K562 (cell line): ENCODE measurements around the gene NXPH4. TPM values are rescaled to one million over a fixed set of nuclear protein-coding genes. Genes with fewer than 3 reads are reported as not detected.

Experiments
- BRD4 ChIP-seq: fragments of 200-600 bp; sonication (generic); IDR thresholded peaks from 2 replicates; pipeline ENCODE4 v1.6.1; 2017; ENCODE audit warnings: inconsistent platforms
- CBFA2T3 ChIP-seq: fragments of 450-650 bp; IDR thresholded peaks from 2 replicates; pipeline ENCODE4 v1.6.1; 2017
- CHCHD3 ChIP-seq: fragments of 250-450 bp; sonication (Bioruptor Pico); IDR thresholded peaks from 2 replicates; pipeline ENCODE4 v2.1.2; 2022; ENCODE audit warnings: mild to moderate bottlenecking
- KHSRP ChIP-seq: fragments of 450-650 bp; IDR thresholded peaks from 2 replicates; pipeline ENCODE4 v1.6.1; 2017
- MEF2A ChIP-seq: IDR thresholded peaks from 2 replicates; pipeline ENCODE4 v1.6.1; 2011; ENCODE audit warnings: low read depth, mild to moderate bottlenecking, low read length, moderate library complexity; ENCODE audit not compliant: control insufficient read depth
- NBN ChIP-seq: fragments of 450-650 bp; IDR thresholded peaks from 2 replicates; pipeline ENCODE4 v1.6.1; 2016; ENCODE audit warnings: low read depth, mild to moderate bottlenecking
- NFYB ChIP-seq: IDR thresholded peaks from 2 replicates; pipeline ENCODE4 v1.6.1; 2011; ENCODE audit warnings: mild to moderate bottlenecking, moderate library complexity; ENCODE audit not compliant: insufficient read length; ENCODE audit errors: extremely low read depth
- SMAD2 ChIP-seq: fragments of 150-350 bp; IDR thresholded peaks from 2 replicates; pipeline ENCODE4 v1.6.1; 2014; ENCODE audit warnings: low read depth, mild to moderate bottlenecking, low read length
- ZFPM2 ChIP-seq: fragments of 250-450 bp; sonication (Bioruptor Pico); IDR thresholded peaks from 2 replicates; pipeline ENCODE4 v1.5.1; 2022; ENCODE audit warnings: mild to moderate bottlenecking
- ZNF785 ChIP-seq: fragments of 250-450 bp; sonication (Bioruptor Pico); IDR thresholded peaks from 2 replicates; pipeline ENCODE4 v1.4.0; 2020; ENCODE audit warnings: mild to moderate bottlenecking
- polyA plus RNA-seq, 8 experiments: library from polyadenylated mRNA; depleted of rRNA in 4 of 8; stranded (reverse) in 5 of 8; unstranded in 3 of 8; fragments of >200 nt; fragmentation: Nextera tagmentation in 2 of 8; fragmentation: Illumina TruSeq in 1 of 8; extraction: Ambion mirVana in 2 of 8; extraction: Trizol in 1 of 8; gene quantifications; 2 replicates each; pipeline versions ENCODE4 v1.2.1 to v1.2.3, GENCODE V29; 2011 to 2014; ENCODE audit warnings: inconsistent platforms in 1 of 8, missing spikeins in 1 of 8
- total RNA-seq, 7 experiments: library from RNA; depleted of rRNA in 6 of 7; stranded (reverse); fragments of >200 nt in 6 of 7; fragmentation: Illumina TruSeq in 2 of 7; extraction: Trizol in 2 of 7; gene quantifications; 2 replicates each; pipeline versions ENCODE4 v1.2.1 to v1.2.3, GENCODE V29; 2011 to 2021; ENCODE audit warnings: low replicate concordance in 1 of 7
- TF ChIP-seq, protein P1 (sequence below): sonication (generic); formaldehyde crosslinking; IDR thresholded peaks from 2 replicates; pipeline ENCODE4 v1.8.1; 2023; ENCODE audit warnings: mild to moderate bottlenecking, missing genetic modification reagents
- TF ChIP-seq, protein P2 (sequence below): IDR thresholded peaks from 3 replicates; pipeline ENCODE4 v1.6.1; 2011; ENCODE audit warnings: borderline replicate concordance, mild to moderate bottlenecking; ENCODE audit not compliant: insufficient read length, insufficient read depth
- TF ChIP-seq, protein P3 (sequence below): fragments of 450-650 bp; conservative IDR thresholded peaks from 2 replicates; pipeline ENCODE4 v1.6.1; 2016; ENCODE audit warnings: missing genetic modification characterization, low read depth, mild to moderate bottlenecking, missing compliant biosample characterization, moderate library complexity
- TF ChIP-seq, protein P4 (sequence below): conservative IDR thresholded peaks from 2 replicates; pipeline ENCODE4 v1.6.1; 2011; ENCODE audit warnings: low read depth, mild to moderate bottlenecking, low read length; ENCODE audit not compliant: control insufficient read depth
- TF ChIP-seq, protein P5 (sequence below), 2 experiments: fragments of 450-650 bp in 1 of 2; sonication (generic) in 1 of 2; formaldehyde crosslinking in 1 of 2; IDR thresholded peaks in 1 of 2; conservative IDR thresholded peaks in 1 of 2; 2 replicates each; pipeline versions ENCODE4 v1.6.1 to v1.8.1; 2016 to 2023; ENCODE audit warnings: mild to moderate bottlenecking in 2 of 2, moderate library complexity in 2 of 2, inconsistent platforms in 1 of 2, missing genetic modification reagents in 1 of 2
- TF ChIP-seq, protein P6 (sequence below): fragments of 450-650 bp; IDR thresholded peaks from 2 replicates; pipeline ENCODE4 v1.7.0; 2016; ENCODE audit warnings: borderline replicate concordance
- TF ChIP-seq, protein P7 (sequence below): sonication (generic); formaldehyde crosslinking; IDR thresholded peaks from 2 replicates; pipeline ENCODE4 v1.8.1; 2023; ENCODE audit warnings: mild to moderate bottlenecking, missing genetic modification reagents

Gene NXPH4
- total and polyA plus RNA-seq, 9 of the 15 experiments (the other 6 are each of a cell fraction or from before 2014, with no cell fraction given) = 0.49 to 2.7 (median 1.1) TPM; not detected in 4

DNA sequence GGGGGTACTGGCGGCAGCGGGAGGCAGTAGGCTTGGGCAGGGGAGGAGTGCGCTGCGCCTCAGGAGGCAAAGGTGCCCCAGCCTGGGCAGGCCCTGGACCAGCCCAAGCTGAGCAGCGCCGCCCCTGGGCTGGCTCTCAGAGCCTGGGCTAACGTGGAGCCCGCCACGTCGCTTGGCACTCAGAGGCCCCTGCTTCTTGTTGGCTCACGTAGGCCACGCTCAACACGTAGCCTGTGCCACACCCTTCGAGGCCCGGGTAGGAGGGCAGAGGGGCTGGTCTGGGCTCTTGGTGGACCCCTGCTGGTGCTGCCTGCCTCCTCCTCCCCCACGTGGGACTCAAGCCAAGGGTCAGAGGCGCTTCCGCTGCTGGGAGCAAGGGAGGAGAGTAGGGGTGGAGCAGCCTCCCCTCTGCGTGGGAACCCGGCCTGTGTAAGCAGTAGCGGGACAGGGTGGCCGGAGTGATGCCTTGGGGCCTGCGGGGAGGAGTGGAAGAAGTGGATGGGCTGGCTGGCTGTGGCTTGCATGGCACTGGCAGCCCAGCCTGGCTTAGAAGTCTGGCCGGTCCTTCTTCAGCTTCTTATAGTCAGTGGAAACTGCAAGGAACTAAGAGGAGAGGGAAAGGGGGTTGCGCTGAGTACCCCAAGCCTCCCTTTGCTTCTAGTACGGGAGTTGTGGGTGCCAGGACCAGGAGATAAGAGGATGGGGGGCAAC, 18.6 kb downstream of the NXPH4 start (continued):
- TF ChIP-seq, protein P1, sequence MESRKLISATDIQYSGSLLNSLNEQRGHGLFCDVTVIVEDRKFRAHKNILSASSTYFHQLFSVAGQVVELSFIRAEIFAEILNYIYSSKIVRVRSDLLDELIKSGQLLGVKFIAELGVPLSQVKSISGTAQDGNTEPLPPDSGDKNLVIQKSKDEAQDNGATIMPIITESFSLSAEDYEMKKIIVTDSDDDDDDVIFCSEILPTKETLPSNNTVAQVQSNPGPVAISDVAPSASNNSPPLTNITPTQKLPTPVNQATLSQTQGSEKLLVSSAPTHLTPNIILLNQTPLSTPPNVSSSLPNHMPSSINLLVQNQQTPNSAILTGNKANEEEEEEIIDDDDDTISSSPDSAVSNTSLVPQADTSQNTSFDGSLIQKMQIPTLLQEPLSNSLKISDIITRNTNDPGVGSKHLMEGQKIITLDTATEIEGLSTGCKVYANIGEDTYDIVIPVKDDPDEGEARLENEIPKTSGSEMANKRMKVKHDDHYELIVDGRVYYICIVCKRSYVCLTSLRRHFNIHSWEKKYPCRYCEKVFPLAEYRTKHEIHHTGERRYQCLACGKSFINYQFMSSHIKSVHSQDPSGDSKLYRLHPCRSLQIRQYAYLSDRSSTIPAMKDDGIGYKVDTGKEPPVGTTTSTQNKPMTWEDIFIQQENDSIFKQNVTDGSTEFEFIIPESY = peak; percentile 47; the same call in 1 of the 2 replicates
- TF ChIP-seq, protein P2, sequence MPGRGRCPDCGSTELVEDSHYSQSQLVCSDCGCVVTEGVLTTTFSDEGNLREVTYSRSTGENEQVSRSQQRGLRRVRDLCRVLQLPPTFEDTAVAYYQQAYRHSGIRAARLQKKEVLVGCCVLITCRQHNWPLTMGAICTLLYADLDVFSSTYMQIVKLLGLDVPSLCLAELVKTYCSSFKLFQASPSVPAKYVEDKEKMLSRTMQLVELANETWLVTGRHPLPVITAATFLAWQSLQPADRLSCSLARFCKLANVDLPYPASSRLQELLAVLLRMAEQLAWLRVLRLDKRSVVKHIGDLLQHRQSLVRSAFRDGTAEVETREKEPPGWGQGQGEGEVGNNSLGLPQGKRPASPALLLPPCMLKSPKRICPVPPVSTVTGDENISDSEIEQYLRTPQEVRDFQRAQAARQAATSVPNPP = no peak
- no peak for TF ChIP-seq CHCHD3 (CRISPR knock-in tag)
- no peak for TF ChIP-seq KHSRP
- TF ChIP-seq, protein P3, sequence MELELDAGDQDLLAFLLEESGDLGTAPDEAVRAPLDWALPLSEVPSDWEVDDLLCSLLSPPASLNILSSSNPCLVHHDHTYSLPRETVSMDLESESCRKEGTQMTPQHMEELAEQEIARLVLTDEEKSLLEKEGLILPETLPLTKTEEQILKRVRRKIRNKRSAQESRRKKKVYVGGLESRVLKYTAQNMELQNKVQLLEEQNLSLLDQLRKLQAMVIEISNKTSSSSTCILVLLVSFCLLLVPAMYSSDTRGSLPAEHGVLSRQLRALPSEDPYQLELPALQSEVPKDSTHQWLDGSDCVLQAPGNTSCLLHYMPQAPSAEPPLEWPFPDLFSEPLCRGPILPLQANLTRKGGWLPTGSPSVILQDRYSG (tag) = no peak
- TF ChIP-seq, protein P4, sequence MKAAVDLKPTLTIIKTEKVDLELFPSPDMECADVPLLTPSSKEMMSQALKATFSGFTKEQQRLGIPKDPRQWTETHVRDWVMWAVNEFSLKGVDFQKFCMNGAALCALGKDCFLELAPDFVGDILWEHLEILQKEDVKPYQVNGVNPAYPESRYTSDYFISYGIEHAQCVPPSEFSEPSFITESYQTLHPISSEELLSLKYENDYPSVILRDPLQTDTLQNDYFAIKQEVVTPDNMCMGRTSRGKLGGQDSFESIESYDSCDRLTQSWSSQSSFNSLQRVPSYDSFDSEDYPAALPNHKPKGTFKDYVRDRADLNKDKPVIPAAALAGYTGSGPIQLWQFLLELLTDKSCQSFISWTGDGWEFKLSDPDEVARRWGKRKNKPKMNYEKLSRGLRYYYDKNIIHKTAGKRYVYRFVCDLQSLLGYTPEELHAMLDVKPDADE = peak; percentile 30; the same call in 1 of the 2 replicates
- TF ChIP-seq, protein P5, sequence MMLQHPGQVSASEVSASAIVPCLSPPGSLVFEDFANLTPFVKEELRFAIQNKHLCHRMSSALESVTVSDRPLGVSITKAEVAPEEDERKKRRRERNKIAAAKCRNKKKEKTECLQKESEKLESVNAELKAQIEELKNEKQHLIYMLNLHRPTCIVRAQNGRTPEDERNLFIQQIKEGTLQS (IDR thresholded peaks at IDR 0.05) = no peak
- TF ChIP-seq, protein P5 (CRISPR knock-in tag; conservative IDR thresholded peaks at IDR 0.05) = no peak
- no peak for TF ChIP-seq BRD4
- TF ChIP-seq CBFA2T3 = peak; percentile 22; the same call in 1 of the 2 replicates
- no peak for TF ChIP-seq ZNF785 (CRISPR knock-in tag)
- no peak for TF ChIP-seq NBN
- TF ChIP-seq, protein P6, sequence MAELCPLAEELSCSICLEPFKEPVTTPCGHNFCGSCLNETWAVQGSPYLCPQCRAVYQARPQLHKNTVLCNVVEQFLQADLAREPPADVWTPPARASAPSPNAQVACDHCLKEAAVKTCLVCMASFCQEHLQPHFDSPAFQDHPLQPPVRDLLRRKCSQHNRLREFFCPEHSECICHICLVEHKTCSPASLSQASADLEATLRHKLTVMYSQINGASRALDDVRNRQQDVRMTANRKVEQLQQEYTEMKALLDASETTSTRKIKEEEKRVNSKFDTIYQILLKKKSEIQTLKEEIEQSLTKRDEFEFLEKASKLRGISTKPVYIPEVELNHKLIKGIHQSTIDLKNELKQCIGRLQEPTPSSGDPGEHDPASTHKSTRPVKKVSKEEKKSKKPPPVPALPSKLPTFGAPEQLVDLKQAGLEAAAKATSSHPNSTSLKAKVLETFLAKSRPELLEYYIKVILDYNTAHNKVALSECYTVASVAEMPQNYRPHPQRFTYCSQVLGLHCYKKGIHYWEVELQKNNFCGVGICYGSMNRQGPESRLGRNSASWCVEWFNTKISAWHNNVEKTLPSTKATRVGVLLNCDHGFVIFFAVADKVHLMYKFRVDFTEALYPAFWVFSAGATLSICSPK = no peak
- TF ChIP-seq, protein P7, sequence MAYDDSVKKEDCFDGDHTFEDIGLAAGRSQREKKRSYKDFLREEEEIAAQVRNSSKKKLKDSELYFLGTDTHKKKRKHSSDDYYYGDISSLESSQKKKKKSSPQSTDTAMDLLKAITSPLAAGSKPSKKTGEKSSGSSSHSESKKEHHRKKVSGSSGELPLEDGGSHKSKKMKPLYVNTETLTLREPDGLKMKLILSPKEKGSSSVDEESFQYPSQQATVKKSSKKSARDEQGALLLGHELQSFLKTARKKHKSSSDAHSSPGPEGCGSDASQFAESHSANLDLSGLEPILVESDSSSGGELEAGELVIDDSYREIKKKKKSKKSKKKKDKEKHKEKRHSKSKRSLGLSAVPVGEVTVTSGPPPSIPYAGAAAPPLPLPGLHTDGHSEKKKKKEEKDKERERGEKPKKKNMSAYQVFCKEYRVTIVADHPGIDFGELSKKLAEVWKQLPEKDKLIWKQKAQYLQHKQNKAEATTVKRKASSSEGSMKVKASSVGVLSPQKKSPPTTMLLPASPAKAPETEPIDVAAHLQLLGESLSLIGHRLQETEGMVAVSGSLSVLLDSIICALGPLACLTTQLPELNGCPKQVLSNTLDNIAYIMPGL (CRISPR knock-in tag) = no peak
- no peak for TF ChIP-seq SMAD2
- no peak for TF ChIP-seq MEF2A
- TF ChIP-seq ZFPM2 (CRISPR knock-in tag) = no peak
- TF ChIP-seq NFYB = no peak
